Suppressor macrophage (primary cell): ENCODE results near the gene MPND.

Experiments
- DNase-seq, 4 experiments: peaks; one replicate each; pipeline ENCODE4 v3.0.0-alpha.2; 2020 to 2022
- total RNA-seq, 17 experiments: gene quantifications; one replicate each; lab custom pipeline; 2026; ENCODE audit warnings: mixed read lengths in 6 of 17, inconsistent platforms in 3 of 17; lab: John Stamatoyannopoulos, UW

Gene MPND, protein sequence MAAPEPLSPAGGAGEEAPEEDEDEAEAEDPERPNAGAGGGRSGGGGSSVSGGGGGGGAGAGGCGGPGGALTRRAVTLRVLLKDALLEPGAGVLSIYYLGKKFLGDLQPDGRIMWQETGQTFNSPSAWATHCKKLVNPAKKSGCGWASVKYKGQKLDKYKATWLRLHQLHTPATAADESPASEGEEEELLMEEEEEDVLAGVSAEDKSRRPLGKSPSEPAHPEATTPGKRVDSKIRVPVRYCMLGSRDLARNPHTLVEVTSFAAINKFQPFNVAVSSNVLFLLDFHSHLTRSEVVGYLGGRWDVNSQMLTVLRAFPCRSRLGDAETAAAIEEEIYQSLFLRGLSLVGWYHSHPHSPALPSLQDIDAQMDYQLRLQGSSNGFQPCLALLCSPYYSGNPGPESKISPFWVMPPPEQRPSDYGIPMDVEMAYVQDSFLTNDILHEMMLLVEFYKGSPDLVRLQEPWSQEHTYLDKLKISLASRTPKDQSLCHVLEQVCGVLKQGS
- 12.1 to 35.2 (median 21.4) reads per million in 17 experiments for total RNA-seq

DNA sequence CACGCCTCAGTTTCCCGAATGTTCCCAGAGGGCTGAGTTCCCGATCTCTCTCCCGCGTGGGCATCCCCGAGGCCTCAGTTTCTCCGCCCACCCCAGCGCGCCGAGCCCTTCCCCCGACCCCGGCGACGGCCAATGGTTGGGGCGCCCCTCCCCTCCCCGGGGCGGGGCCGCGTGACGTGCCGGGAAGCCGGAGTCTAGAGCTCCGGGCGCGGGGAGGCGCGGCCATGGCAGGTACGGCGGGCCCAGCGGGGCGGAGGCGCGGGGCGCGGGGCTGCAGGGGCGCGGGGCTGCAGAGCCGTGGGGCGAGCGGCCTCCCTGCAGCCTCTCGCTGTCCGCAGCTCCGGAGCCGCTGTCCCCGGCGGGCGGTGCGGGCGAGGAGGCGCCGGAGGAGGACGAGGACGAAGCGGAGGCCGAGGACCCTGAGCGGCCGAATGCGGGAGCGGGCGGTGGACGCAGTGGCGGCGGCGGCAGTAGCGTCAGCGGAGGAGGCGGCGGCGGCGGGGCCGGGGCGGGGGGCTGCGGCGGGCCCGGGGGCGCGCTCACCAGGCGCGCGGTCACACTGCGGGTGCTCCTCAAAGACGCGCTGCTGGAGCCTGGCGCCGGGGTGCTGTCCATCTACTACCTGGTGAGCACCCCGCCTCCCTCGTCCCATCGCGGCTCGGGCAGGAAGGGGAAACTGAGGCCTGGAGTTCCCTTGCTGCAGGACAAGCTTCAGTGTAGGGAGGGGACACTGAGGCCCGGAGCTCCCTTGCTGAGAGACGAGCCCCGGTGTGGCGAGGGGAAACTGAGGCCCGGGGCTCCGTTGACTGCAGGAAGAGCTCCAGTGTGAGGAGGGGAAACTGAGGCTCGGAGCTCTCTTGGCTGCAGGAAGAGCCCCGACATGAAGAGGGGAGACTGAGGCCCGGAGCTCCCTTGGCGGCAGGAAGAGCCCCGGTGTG lies at the start of gene MPND:
TSS of gene MPND (plus strand) at position 193 of the 938 bp plus-strand sequence. CDS start at position 225, 32 bp downstream.
- DNase-seq = peak; percentile 89 to 97 (median 92)

DNA sequence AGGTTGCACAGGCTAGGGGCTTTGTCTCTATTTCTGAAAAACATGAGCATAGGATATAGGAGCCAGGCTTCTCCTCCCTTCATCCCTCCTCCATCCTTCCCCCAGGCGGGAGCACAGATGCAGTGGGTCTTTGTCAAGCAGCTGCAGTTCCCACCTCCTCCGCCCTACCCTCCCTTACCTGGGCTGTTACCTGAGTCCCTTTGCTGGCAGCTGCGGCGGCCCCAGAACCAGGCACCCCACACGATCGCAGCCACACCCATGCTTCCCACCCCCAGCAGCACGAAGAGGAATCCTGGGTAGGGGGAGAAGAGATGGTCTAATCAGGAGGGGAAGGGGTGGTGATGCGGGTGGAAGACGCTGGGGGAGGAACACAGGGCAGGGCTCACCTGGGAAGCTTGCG lies 49.0 kb upstream of the MPND start:
- DNase-seq = no peak

DNA sequence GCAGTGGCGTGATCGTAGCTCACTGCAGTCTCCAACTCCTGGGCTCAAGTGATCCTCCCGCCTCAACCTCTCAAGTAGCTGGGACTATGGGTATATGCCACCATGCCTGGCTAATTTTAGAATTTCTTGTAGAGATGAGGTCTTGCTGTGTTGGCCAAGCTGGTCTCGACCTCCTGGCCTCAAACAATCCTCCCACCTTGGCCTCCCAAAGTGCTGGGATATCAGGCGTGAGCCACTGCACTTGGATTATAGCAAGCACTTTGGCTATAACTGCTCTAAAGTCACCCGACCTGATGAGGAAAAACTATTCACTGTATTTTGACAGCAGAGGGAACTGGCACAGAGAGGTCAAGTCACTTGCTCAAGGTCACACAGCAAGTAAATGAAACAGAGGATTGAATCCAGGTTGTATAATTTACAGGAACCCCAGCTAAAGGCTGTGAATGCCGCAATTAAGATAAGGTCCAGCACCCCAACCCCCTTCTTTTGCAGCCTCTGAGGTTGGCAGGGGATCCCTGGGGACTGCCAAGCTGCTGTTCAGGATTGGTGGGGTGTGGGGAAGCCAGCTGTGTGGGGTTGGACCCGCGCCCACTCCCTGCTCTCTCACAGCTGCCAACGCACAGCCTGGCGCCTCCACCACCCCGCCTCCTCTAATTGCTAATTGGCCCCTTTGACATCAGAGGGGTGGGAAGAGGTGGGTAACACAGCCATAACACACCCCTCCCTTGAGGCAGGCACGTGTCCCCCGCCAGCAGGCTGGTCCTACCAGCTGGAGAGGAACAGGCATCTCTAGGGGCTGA lies 47.2 kb upstream of the MPND start:
- DNase-seq = no peak

DNA sequence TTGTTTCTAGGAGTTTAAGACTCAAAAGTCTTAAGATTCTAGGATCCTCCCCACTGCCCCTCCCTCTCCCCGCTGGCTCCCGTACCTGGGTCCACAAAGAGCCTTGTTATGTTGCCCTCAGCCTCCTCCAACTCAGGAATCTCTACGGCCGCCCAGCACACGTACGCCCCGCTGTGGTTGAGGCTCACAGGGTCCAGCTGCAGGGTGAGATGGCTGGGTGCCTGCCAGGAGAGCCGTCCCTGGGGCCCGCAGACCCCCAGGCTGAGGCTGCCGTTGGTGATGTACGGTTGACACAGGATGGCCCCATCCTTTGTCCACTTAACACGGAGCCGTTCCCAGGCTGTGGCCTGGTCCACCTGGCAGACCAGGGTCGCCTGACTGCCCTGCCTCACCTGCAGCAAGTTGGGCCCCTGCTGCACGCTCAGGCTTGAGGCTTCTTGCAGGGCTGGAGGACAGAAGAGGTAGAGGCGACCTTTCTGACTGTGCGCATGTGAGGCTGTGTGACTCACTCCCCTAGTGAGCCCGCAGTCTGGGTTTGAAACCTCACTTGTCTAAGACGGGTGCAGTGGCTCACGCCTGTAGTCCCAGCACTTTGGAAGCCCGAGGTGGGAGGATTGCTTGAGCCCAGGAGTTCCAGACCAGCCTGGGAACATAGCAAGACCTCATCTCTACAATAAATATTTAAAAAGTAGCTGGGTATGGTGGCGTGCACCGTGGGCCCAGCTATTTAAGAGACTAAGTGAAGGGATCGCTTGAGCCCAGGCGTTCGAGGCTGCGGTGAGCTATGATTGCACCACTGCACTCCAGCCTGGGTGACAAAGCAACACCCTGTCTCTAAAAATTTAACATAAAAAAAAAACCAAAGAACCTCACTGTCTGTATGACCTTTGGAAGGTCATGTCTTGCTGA lies 45.2 kb upstream of the MPND start:
- no peak for DNase-seq

DNA sequence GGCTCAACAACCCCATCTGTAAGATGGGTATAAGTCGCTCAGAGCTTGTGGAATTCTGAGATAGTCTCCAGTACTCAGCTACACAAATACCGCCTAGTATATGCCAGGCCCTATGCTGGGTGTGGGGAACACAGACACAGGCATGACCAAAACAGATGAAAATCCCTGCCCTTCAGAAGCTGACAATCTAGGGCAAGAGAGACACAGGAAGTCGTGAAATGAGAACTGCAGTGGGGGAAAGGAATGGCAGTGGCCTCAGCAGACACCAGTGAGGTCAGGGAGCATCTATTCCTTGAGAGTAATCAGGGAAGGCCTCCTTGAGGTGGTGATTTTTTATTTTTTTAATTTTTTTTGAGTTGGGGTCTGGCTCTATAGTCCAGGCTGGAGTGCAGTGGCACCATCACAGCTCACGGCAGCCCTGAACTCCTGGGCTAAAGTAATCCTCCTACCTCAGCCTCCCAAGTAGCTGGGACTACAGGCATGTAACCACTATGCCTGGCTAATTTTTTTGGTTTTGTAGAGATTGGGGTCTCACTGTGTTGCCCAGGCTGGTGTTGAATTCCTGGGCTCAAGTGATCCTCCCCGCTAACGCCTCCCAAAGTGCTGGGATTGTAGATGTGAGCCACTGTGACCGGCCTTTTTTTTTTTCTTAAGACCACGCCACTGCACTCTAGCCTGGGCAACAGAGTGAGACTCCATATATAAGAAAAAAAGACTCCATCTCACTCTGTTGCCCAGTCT lies 44.4 kb upstream of the MPND start:
- DNase-seq = no peak

DNA sequence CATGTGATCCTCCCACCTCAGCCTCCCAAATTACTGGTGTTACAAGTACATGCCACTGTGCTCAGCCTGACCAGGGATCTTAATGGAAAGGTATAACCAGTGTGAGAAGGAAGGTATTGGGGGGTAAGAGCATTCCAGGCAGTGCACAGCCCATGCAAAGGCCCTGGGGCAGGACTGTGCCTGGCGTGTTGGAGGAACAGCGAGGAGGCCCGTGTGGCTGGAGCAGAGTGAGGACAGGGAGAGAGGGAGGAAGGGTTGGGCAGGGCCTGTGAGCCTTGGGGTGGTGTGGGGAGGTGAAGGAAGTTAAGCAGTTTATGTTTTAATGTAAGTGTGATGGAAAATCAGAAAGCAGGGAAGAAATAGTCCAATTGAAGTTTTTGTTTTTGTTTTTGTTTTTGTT lies 42.8 kb upstream of the MPND start:
- no peak for DNase-seq

DNA sequence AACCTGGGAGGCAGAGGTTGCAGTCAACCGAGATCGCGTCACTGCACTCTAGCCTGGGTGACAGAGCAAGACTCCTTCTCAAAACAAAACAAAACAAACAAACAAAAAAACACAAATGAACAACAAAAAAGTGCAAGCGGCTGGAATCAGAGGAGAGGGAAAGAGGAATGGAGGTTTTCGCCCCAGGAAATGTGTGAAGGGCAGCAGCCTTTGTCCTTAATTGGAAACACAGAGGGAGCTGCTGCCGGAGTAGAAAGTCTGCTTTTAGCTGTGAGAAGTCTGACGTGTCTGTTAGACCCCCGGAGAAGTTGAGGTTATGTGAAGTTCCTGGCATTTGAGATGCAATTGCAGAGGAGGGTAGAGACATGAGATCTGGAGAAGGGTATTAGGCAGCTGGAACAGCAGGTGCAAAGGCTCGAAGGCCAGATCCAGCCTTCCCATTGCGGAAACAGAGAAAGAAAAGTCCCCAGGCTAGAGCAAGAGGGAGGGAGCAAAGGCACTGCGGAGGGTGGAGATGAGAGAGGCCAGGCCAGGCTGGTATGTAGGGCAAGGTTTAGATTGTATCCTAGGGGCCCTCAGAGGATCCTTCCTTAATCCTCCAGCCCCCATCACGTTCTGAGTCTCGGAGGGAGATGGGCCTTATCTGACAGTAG lies 41.6 kb upstream of the MPND start:
- no peak for DNase-seq

DNA sequence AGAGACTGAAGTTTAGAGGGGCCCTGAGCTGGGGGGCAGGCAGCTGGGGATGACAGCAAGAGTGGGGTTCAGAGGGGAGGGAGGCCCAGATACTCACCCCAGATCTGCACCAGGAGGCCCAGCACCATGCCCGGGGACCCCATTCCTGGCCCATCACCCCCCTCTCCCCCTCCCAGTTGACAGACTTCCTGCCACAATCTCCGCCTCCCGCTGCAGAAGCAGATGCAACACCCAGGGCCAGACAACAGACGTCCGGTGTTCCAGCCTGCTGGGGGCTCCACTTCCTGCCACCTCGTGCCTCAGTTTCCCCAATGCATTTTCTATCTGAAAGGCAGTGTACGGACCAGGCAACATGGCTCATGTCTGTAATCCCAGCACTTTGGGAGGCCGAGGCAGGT lies 41.1 kb upstream of the MPND start, which contains the start of gene TMIGD2:
TSS of gene TMIGD2 (minus strand) at position 147 of the 398 bp plus-strand sequence. CDS start at position 143, 4 bp downstream.
- DNase-seq = no peak

DNA sequence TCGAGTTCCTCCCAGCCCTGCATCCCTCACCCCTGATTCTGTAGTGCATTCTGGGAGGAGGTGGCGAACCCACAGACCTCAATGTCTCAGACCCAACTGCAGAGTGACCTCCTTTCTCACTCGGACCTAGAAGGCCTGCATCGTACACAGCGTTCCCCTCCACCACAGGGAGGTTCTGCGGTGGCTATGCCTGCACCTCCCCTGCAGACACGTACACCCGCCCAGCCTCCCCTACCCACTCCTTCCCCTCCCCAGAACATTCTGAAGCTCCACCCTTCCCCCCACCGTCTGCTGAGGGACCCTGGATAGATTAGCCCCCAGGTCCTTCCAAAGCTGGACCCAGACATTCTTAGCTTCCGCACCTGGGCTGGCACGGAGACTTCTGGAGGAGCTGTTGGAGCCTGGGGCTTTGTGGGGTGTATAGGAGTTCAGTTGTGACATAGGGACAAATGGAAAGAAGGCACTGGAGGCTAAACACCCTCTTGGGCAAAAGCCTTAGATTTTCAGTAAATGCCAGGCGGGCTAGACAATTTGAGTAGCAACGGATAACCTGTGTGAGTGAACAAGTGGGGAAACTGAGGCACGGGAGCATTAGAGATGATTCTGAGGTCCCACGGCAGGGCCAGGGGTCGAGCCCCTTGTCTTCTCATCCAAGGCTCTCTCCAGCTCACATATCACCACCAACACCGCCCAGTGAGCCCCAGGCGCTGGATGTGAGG lies 39.4 kb upstream of the MPND start:
- DNase-seq = no peak

DNA sequence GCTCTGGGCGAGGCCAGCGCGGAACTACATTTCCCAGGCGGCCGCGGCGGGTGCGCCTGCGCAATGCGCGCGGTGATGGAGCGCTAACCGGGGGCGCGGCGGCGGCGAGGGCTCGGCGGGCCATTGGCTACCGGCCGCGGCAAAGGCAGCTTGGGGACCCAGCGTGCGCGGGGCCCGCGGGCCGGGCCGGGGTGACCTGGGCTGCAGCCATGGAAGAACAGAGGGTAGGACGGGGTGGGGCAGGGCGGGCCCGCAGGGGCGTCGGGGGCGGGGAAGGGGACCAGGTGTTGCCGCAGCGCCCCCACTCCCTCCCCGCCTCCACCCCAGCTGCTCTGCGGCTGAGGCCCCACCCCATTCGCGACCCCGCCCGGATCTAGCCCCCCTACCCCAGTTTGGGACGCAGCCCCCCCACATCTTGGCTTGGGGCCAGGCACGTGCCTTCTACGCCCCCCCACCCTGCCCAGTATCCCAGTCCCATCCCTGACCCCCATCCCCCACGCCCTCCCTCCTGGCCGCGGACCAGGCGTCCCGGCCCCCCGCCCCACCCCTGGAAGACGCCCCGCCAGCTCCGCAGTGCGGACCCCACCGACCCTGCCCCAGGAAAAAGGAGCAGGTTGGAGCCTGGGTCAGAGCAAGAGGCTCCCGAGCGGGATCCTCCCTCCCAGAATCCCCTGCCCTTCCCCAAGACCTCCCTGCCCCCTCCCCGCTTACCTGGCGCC lies 38.7 kb upstream of the MPND start, which contains the start of gene FSD1:
TSS of gene FSD1 (plus strand) at position 61 of the 719 bp plus-strand sequence. CDS start at position 210, 149 bp downstream.
- DNase-seq = peak; percentile 35 to 64 (median 46)

DNA sequence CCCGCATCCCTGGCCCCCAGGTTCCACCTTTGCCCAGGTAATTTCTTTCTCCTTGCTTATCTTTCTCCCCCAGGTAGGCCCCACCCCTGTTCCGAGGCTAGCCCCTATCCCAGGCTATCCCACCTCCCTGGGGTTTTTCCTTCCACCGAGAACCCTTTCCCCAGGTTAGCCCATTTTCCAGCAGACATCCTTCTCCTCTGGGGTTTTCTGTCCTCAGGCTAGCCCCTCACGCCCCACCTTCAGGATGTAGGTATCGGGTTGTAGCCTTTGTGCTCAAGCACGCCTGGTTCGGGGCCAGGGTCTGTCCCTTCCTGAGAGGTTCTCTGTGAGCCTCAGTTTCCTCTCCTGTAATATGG lies 38.1 kb upstream of the MPND start:
- no peak for DNase-seq

DNA sequence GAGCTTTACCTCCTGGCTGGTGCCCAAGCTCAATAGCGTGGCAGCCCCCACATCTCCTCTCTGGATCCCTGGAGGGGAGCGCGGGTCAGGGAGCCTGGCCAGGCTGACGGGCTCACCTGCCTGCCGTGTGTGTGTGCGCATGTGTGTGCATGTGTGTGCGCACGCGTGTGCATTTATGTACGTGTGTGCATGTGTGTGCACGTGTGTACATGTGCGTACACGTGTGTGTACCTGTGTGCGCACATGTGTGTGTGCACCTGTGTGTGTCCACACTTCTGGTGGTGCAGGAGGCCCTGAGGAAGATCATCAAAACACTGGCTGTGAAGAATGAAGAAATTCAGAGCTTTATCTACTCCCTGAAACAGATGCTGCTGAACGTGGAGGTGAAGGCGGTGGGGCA lies 37.7 kb upstream of the MPND start:
- no peak for DNase-seq

DNA sequence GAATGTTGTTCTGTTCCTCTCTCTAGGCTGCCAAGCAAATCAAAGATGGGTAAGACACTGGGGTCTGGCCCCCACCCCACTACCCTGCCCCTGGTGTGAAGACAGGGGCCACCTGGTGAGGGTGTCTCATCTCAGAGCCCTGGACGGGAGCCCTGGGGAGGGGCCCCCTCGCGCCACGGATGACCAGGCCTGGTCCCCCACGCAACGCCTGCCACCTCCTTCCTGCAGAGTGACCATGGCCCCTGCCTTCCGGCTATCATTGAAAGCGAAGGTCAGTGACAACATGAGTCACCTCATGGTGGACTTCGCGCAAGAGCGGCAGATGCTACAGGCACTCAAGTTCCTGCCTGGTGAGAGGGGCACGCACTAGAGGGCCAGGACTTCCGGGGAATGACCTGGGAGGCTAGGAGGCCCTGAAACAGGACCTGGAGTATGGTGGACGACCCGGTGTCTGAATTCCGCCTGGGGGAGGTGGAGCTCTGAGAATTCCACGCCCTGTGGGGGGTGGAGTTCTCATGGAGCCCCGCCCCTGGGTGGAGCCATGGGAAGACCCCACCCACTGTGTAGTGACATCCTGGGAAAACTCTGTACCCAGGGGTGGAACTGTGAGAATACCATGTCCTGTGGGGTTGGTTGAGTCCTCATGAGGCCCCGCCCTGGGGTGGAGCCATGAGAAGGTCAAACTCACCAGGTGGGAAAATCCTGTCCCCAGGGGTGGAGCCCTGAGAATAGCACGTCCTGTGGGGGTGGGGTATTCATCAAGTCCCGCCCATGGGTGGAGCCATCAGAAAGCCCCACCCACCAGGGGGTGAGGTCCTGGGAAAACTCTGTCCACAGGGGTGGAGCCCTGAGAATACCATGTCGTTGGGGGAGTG lies 32.9 kb upstream of the MPND start:
- no peak for DNase-seq

DNA sequence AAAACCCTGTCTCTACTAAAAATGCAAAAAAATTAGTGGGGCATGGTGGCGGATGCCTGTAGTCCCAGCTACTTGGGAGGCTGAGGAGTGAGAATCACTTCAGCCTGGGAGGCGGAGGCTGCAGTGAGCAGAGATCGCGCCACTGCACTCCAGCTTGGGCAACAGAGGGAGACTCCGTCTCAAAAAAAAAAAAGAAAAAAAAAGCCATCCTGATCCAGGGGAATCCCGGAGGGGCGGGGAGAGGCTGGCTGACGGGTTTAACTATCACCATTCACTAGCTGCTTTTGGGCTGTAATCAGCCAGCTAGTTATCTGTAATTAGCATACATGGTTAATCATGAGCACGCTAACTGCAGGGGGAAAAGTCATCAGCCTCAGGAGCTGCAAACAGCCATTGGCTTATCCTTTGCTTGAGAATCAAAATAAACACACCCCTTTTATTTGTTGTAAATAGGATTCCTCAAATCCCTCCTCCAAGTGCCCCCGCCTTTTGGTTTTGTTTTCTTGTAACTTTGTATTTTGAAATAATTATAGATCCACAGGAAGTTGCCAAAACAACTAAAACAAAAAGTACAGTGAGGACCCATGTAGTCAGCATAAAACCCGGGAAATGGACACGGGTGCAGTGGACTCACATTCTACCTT lies 29.4 kb upstream of the MPND start:
- peak in 3 of 4 experiments; percentile 19 to 28 (median 23) for DNase-seq

DNA sequence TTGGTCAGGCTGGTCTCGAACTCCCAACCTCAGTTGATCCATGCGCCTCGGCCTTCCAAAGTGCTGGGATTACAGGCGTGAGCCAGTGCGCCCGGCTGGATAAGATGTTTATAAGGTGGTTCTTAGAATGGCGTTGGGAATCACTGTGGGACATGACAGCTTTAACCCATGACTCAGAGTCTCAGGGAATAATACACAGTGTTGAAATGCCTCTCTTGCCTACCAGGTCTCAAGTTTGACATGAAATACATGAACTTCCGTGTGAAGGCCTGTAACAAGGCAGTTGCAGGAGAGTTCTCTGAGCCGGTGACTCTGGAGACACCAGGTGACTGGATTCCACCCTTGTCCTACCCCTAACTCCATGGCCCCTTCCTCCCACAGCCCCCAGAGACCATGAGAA lies 26.4 kb upstream of the MPND start:
- DNase-seq = no peak

DNA sequence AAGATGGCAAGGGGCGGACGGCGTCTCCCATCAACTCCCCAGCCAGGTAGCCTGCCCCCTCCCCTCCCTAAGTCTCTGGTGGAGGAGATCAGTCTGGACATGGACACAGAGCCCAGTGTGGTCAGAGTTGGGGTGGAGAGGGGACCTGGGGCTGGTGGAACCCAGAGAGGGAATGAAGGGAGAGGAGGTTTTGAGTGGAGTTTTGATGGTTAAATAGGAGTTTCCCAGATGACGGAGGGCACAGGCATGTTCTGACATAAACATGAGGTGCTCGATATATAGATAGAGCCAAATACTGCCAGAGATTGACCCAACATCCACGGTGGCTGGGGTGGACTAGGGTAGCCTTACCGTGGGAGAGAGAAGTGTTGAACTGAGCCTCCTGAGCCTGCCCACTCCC lies 24.9 kb upstream of the MPND start:
- DNase-seq = no peak
